Stimulated activated CD4-positive, alpha-beta T cell treated with anti-CD3 and anti-CD28 coated beads, Interleukin-15, amount 100 ng/mL, for 24 hours (primary cell): Measurements from ENCODE around the gene INPP5A.
"Not testable (repeated sequence)": the region's sequence is repeated elsewhere in the genome, so short reads cannot be mapped to it uniquely, and the experiment has no call there.

ENCODE experiments used
- DNase-seq: peaks from one replicate; pipeline ENCODE4 v3.0.0-alpha.2; 2020

The INPP5A gene

DNA sequence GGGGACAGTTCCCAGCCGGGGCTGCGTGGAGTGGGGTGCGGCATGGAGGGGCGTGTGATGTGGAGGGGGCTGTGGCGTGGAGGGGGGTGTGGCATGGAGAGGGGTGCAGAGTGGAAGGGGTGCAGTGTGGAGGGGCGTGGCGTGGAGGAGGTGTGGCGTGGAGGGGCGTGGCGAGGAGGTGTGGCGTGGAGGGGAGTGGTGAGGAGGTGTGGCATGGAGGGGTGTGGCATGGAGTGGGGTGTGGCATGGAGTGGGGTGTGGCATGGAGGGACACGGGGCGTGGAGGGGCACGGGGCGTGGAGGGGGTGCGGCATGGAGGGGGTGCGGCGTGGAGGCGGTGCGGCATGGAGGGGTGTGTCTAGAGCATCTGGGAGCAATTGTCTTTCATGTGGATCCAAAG is 214.8 kb downstream of the INPP5A start:
- no peak for DNase-seq

DNA sequence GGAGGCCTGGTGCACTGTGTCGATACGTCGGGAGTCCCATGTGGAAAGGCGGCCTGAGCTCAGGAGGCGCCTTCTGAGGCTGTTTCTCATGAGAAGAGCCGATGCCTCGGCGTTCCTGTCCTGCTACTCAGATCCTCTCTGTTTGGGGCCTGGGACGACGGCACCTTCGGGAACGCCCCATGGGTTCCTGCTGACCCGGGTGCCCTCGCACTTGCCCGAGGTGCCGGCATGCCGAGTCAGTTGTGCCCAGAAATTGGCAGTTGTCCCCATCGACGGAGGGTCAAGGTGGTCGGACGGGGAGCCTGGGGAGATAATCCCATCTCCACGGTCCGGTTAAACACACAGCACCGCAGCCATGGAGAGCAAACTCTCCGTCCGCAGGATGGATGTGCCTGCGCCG is 215.4 kb downstream of the INPP5A start:
- no peak for DNase-seq

DNA sequence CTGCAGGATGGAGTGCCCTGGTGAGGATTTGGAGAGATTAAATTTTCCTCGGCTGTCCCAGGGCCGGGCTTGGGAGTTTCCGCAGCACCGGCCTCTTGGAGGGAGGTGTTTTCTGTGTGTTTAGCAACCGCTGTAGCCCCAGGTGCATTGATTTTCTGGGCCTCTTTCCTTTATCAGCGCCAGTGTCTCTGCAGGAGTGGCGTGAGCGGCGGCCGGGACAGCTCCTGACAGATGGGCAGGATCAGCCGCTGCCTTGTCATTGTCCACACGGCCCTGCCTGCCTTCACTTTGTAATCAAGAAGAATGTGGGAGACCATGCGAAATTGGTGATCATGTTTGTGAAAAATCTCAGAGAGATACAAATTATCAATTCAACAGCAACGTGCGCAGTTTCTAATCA is 216.0 kb downstream of the INPP5A start:
- no peak for DNase-seq

DNA sequence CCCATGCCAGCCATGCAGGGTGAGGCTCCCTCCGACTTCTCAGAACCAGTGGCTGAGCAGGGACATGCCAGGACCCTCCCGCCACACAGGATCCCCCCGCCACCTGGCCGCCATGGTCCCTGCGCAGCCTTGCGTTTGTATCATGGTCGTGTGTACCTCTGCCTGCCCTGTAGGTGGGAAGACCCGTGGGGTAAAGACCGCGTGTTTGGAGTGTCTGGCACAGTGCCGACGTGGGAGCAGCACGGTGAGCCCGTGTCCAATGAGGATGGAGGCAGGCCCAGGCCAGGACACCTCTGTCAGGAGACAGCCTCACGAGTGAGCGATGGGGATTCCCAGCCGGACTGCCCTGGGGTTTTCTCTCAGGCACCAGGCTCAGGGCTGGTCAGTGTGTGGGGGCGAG is 216.5 kb downstream of the INPP5A start:
- no peak for DNase-seq

DNA sequence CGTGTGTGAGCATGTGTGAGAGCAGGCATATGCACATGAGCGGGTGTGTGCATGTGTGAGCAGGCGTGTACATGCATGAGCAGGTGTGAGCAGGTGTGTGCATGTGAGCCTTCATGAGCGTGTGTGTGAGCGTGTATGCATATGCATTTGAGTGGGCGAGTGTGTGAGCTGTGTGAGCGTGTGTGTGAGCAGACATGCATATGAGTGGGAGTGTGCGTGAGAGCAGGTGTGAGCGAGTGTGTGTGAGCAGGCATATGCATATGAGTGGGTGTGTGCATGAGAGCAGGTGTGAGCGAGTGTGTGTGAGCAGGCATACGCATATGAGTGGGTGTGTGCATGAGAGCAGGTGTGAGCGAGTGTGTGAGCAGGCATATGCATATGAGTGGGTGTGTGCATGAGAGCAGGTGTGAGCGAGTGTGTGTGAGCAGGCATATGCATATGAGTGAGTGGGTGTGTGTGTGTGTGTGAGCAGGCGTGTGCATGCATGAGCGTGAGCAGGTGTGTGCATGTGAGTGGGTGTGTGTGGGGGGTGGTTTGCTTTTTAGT is 217.7 kb downstream of the INPP5A start:
- no peak for DNase-seq

DNA sequence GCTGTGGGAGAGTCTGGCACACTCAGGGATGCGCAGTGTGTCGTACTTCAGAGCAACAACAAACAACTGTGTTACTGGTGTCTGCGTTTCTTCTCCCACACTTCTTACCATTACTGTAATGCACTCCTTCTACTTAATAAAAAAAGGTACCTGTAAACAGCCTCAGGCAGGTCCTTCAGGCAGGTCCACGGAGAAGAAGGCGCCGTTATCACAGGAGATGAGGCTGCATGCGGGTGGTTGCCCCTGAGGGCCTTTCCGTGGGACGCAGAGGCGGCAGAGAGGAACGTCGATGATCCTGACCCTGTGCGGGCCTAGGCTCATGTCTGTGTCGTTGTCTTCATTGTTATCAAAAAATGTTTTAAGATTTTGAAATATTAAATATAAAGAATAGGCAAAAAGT is 219.0 kb downstream of the INPP5A start:
- DNase-seq, result no peak

DNA sequence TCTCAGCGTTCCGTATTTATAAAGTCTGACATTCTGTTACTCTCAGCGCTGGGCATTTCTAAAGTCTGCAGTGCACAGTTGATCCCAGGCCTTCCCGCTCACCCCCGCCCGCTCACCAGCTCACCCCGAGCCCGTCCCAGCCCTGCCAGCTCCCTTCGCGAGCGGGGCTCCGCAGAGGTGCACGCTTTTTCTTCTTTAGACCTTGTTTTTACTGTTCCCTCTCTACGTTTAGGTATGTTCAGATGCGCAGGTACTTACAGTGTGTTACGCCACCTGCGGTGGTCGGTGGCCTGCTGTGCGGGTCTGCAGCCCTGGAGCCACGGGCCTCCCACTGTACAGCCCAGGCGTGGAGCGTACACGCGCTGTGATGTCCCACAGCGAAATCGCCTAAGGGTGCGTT is 219.6 kb downstream of the INPP5A start:
- no peak for DNase-seq

DNA sequence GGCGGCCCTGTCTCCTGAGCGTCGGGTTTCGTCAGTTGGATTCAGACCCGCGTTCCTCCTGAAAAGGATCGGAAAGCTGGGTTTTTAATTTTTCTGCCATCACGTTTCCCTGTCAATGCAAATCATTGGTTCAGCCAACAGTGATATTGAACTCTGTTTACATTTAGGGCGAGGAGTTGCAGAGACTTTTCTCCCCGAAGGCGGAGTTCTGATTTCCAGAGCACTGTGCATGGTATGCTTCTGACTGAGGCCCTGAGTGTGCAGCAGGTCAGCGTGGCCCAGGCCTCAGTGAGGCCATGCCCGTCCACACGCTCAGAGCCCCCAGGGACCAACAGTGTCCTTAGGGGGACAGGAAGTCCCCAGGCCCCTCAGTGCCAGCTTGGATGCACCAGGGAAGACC is 221.3 kb downstream of the INPP5A start:
- no peak for DNase-seq

DNA sequence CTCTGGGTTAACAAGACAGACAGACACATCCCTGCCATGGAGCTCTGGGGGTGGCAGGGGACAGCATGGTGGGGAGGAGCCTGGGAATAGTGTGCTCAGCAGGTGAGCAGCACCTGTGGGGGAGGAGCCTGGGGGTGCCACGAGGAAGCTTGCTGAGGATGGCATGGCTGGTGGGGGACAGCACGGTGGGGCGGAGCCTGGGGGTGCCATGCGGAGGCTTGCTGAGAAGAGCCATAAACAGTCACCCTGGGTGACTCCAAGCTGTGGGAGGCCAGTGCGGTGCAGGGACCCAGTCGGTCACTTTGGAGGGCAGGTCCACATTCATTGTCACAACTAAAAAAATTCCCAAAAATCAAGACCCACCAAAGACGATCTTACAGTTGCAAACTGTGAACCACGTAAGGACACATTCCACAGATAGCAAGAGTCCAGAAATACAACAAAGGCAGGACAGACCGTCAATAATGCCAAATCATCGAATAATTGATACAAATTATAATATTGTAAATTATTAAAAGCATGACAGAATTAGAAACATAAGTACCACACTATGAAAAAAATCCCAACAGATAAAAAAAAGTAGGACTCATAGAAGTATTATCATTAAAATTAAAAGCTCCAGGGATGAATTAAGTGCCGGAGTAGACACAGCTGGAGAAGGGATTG is 223.9 kb downstream of the INPP5A start:
- DNase-seq, result no peak

DNA sequence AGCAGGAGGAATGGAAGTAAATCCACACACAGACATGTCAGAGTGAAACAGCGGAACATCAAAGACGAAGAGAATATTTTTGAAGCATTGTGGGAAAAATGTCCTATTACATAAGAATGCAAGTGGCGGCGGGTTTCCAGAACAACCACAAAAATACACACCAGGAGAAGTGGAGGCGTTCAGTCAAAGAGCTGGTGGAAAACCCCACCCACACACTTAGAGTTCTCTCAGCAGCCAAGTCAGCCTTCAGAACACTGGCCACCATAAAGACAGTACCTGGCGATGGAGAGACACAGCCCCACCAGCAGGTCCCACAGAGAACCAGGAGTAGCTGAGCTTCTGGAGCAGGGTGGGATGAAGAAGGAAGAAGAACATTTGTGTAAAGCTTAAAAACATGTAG is 224.7 kb downstream of the INPP5A start:
- peak; percentile 33 for DNase-seq

DNA sequence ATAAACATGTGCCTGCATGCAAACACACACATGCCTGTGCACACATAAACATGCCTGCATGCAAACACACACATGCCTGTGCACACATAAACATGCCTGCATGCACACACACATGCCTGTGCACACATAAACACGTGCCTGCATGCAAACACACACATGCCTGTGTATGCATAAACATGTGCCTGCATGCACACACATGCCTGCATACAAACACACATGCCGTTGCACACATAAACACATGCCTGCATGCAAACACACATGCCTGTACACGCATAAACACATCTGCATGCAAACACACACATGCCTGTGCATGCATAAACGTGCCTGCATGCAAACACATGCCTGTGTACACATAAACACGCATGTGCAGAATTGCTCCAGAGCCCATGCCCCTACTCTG is 226.0 kb downstream of the INPP5A start:
- no peak for DNase-seq

DNA sequence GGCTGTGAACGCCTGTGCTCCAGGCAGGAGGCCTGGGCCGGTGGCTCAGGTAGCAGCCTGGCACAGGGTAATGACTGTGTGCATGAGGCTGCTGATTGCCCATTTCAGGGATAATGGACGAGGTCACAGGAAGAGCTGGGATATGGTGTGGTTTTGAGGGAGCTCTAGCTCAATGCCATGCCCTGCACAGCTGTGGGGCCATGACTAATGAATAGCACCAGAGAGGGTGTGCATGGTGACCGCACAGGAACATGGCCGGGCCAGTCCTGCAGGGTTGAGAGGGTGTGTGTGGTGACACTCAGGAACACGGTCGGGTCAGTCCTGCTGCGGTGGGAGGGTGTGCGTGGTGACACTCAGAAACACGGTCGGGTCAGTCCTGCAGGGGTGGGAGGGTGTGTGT is 226.5 kb downstream of the INPP5A start:
- DNase-seq, result no peak

DNA sequence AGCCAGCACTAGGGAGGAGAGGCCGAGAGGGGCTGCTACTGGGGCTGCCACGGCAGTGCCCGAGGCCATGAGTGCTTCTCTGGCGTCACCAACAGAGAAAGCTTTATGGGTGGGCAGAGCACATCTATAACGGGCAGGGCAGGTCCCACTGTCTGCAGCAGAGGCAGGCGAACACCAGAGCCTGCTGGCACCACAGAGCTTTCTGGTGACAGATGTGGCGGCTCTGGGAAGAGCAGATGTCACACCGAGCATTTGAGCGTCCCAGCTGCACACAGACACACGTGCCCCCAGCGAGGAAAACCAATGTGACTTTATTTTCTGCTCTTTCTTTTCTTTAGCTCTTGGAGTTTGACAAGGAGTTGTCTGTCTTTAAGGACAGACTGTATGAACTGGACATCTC is 227.8 kb downstream of the INPP5A start:
- DNase-seq, result no peak

DNA sequence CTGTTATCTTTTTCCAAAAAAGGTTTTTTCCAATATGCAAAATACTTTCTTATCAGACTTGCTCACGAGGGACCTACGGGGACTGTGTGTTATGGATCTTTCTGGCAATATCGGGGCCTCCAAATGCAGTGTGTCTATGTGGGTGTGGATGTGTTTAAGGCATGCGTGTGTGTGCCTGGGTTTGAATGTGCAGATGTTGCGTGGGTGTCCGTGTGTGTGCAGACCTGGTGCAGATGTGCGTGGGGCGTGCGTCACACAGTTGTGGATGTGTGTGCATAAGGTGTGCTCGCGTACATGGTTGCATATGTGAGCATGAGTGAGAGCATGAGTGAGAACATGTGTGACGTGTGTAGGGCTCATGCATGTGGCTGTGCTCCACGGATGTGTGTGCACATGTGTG is 228.7 kb downstream of the INPP5A start:
- no peak for DNase-seq

DNA sequence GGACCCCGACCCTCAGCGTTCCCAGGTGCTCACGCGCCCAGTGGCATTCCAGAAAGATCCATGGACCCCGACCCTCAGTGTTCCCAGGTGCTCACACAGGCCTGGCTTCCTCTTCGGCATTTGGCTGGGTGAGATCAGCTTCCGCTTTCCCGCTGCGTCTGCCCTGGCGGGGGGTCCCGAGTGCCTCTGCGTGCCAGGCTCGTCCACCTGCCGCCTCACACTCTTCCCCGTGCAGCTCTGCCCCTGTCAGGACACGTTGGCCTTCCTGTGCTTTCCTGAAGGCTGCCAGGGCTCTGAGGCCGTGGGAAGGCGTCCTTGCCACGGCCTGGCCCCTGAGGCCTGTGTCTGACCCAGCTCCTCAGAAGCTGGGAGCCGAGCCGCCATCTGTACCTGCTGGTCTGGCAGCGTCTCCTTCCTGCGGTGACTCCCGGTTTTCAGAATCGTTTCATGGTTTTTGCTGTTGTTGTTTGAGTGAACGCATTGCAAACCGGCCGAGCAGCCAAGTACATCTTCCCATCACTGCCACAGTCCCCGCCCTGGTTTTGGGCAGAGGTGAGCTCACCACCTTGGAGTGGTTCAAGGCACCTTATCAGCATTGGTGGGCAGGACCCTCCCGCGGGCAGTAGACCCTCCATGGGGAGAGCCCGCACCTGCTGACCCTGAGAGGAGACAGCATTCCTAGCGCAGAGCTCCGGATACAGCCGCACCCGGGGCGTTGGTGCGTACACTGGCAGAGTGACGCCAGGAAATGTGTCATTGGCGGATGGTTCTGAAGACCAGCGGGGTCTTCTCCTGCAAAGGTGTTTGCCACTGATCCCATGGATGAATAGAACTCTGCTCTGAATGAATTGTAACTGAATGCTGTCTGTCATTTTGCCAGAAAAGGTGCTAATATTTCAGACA is 231.0 kb downstream of the INPP5A start:
- no peak for DNase-seq

DNA sequence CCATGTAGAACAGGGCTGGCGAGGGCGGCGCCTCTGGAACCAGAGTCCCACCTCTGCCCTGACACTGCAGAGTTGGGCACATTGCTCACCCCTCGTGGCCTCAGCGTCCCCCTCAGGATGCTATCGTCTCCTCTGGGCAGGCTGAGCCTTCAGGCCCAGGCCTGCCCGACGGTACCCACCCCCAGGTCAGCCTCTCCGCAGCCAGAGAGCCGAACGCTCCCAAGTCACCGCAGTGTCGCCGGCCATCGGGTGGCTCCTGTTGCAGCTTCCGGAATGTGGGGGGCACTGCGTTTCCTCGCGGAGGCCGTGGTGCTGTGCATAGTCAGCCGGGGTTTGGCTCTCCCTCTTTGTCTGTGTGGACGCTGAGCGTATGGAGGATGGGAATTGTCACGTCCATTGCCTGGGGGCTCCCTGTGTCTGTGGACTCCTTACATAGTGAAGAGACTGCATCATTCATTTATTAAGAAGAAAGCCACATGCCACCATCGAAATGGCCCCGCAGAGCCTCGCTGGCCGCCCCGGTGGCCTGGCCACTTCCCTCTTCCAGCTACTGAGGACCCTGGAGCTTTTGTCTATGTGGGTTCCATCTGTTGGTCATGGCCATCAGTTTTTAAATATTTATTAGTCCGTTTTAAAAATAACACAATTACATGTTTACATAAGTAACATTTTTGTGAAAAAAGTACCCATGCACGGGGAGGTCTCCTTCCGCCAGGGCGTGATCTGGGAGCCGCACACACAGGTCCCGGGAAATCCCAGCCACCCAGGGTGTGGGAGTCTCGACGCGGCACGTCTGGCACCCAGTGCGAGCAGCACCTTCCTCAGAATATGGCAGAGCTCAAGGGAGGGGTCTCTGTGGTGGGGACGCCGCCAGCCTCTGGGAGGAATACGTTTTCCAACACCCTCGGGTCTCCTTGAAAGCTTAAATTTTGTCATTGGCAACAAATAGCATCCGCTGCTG is 232.8 kb downstream of the INPP5A start:
- DNase-seq, result no peak

DNA sequence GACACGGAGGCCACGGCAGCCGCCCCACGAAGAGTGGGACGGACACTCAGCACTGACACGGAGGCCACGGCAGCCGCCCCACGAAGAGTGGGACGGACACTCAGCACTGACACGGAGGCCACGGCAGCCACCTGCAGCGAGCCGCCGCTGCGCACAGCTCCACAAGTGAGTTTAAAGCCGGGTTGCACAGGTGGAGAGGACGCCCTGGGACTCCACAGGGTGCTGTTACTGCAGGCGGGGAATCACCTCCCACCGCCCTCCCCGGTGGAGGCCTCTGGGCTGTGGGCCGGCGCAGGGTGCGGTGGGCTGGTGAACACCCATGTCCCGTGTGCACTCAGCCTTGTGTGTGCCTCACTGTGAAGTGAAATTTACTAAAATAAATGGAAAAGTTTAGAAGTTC is 235.2 kb downstream of the INPP5A start:
- DNase-seq, result not testable (repeated sequence)

DNA sequence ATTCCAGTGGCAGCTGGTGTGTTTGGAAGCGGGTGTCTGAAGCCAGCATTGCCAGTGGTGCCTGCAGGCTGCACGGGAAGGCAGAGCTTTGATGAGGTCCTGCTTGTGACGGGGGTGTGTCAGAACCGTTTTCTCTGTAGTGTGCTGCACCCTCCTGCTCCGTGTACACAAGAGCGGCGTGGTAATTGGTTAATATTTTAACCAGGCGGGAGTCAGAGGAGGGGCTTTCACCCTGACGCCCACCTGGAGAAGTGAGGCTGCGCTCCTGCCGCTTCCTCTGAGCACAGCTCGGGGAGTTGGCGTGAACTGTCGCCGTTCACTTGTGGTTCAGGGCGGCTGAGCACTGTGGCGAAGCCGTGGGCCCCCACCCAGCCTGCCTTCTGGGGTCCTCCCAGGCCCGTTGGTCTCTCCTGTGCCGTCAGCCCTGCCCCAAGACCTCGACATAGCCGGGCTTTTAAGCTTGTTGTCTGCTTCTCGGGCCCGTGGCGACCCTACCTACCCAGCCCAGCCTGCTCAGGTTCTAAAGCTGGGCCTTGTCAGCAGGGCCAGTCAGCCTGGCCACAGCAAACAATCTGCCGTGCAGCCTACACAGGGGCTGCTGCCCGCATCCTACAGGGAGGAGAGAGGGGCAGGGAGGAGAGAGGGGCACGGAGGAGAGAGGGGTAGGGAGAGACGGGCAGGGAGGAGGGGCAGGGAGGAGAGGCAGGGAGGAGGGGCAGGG is 236.8 kb downstream of the INPP5A start:
- no peak for DNase-seq

DNA sequence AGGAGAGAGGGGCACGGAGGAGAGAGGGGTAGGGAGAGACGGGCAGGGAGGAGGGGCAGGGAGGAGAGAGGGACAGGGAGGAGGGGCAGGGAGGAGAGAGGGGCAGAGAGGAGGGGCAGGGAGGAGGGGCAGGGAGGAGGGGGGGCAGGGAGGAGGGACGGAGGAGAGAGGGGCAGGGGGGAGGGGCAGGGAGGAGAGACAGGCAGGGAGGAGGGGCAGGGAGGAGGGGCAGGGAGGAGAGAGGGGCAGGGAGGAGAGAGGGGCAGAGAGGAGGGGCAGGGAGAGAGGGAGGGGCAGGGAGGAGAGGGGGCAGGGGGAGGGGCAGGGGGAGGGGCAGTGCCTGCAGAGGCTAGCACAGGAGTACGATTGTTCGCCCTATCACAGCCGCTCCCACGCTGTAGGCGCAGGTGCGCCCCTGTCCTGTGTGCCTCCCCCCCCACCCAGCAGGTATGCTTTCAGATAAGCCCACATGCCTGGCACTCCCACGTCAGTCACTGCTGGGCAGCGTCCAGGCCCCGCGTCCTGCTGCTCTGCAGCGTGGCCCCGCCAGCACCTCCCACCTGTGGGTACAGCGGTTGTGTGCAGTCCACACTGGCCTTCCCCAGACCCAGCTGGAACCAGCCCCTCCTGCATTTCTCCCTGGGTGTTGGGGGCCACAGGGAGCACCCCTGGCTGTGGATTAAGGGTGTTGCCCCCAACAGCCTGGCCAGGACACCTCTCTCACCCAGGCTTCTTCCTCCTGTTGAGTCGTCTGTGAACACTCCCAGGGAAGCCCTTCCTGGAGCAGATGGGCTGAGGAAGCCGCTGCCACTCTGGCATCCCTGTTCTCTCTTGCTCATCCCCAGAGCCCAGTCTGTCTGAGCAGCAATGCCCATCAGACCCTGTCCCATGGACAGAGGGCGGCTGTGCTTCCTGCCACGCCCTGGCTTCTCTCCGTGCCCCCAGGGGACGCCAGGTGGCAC is 237.6 kb downstream of the INPP5A start:
- DNase-seq, result no peak

DNA sequence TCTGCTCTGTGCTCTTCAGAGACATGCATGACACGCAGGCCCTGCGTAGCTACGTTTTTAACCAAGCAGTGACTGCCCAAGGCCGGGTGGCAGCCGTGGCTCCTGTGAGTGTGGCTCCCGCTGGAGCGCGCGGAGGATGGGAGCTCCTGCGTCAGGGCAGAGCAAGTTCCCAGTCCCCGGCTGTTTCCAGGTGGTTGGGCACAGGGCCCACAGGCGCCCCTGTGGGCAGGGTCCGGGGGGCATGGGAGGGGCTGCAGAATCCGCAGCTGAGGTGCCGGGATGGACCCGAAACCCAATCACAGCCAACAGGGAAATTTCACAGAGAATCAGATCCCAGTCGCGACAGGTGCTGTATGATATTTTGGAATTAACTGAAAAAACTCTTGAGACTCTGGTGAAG is 238.6 kb downstream of the INPP5A start:
- DNase-seq, result no peak

DNA sequence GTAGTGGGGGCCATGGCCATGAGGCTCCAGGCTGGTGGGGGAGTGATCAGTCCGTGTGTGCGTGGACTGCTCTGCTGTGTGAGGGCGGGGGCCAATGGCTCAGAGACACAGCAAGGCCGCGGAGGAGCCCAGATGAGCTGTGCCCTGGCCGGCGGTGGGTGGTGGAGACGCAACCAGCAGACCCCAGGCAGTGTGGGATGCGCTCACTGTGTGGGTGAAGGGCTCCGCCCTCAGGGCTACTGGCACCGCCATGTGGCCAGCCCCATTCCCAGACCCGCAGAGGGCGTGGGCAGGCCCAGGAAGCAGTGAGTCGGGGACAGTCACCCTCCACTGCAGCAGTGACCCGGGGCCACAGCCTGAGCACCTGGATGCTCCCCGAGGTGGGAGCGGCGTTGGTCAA is 239.2 kb downstream of the INPP5A start:
- no peak for DNase-seq
